Left ventricle myocardium superior (tissue), 1 donor: ENCODE measurements around the gene LAGE3. TPM values are rescaled to one million over a fixed set of nuclear protein-coding genes. Genes with fewer than 3 reads are reported as not detected.

ENCODE experiments used
- ATAC-seq: fragments of 200-7000 bp; cut with Tn5 transposase; one replicate; pipeline ENCODE4 v1.9.1; 2020; ENCODE audit warnings: mild to moderate bottlenecking, moderate library complexity
- DNase-seq: peaks from one replicate; pipeline ENCODE4 v3.0.0-alpha.2; 2020
- intact Hi-C: fragments of 100-400 bp; cut with micrococcal nuclease; formaldehyde crosslinking; loops from one replicate; pipeline ENCODE4 v1.11.0; 2022
- total RNA-seq: library from RNA; stranded (reverse); fragmentation: NEBNext Ultra II Directional; extraction: Animal tissue kit (Norgen Biotek cat#: 25700); gene quantifications from one replicate; pipeline ENCODE4 v1.2.1, GENCODE V29; 2021
- donor health status: DM: no; HTN: yes; CAD: no; lungs with severe emphysema.

The LAGE3 gene
- total RNA-seq, 1 donor from 2014 or later: 20.7 TPM

DNA sequence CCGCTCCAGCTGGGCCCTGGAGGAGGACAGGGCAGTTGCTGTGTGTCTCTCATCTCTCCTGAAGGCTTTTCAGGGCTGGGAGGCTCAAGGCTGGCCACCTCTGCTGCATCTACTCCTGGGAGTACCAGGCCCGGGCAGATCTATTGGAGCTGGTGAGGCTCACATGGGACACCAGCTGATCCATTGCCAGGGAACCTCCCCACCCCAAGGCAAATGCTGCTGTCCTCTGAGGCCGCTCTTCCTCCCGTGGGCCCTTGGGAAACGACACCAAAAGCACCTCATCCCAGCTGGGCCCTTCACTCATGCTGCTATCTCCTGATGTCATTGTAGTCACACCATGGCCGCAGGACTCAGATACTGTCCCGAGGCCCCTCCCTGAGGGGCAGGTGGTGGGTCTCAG lies 3.7 kb upstream of the LAGE3 start:
- intact Hi-C loops: no loop called here

DNA sequence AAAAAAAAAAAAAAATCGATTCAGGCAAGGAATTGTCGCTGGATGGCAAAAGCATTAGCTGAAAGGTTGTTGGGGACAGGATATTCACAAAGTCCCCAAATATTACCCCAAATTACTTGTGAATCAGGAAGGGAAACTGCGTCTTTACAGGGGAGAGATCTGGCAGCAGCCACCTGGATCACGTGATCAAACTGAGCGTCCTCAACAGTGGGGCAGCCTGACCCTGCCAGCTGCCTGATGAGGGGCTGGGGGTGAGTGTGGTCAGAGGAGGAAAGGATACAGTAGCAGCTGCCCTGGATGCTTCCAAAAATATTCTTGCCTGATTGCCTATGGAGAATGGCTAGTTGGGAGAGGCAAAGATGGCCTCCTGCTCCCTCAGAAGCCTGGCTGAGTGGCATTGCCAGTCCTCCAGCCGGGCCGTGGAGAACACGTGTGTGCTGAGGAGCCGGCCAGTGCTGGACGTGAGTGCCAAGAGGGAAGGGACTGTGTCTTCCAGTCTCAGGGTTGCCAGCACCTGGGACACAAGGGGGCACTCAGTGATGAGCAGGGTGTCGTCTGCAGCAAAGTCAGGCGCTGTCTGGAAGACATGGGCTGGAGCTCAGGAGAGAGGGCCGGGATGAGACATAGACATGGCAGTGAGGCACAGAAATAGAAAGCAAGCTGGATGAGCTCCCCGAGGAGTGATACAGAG lies 3.0 kb upstream of the LAGE3 start:
- intact Hi-C loops: no loop called here
- DNase-seq: no peak
- no peak for ATAC-seq

More for the DNA sequence above, 3.7 kb upstream of the LAGE3 start:
- no peak for ATAC-seq
- no peak for DNase-seq

DNA sequence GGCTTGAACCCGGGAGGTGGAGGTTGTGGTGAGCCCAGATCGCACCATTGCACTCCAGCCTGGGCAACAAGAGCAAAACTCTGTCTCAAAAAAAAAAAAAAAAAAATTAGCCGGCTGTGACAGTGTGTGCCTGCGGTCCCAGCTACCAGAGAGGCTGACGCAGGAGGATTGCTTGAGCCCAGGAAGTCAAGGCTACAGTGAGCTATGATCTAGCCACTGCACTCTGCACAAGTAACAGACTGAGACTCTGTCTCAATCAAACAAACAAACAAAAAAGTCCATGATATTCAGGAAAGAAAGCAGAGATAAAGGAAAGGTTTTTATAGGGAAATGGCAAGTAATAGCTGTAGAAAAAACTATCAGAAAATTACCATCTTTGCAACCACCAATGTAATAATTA lies 2.1 kb upstream of the LAGE3 start:
- ATAC-seq (no peak), DNase-seq (no peak)
- intact Hi-C loops: no loop called here

GRCh38 chrX:154477891-154478477 lies 1.1 kb downstream of the LAGE3 start:
- ATAC-seq: no peak
- DNase-seq: no peak
- intact Hi-C loops: no loop called here

- ATAC-seq (no peak), DNase-seq (no peak)
- intact Hi-C loops: no loop called here
Measured at GRCh38 chrX:154476821-154477220, 2.3 kb downstream of the LAGE3 start.

DNA sequence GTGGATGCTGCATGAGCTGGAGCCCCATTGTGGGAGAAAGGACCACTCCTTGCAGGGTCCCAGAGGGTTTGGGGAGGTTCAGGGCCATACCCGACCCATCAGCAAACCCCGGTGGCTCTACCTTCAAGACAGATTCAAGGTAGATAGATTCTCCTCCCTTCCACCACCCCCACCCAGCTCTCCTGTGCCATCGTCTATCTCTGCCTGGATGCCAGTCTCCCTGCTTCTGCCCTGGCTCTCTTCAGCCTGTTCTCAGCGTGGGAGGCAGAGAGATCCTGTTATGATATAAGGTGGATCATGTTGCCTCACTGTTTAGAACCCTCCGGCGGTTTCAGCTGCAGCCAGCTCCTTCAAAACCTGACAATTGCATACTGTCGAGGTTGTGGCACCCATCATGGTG lies 5.4 kb downstream of the LAGE3 start:
- DNase-seq (peak; percentile 9), ATAC-seq (no peak)
- intact Hi-C loops: no loop called here

DNA sequence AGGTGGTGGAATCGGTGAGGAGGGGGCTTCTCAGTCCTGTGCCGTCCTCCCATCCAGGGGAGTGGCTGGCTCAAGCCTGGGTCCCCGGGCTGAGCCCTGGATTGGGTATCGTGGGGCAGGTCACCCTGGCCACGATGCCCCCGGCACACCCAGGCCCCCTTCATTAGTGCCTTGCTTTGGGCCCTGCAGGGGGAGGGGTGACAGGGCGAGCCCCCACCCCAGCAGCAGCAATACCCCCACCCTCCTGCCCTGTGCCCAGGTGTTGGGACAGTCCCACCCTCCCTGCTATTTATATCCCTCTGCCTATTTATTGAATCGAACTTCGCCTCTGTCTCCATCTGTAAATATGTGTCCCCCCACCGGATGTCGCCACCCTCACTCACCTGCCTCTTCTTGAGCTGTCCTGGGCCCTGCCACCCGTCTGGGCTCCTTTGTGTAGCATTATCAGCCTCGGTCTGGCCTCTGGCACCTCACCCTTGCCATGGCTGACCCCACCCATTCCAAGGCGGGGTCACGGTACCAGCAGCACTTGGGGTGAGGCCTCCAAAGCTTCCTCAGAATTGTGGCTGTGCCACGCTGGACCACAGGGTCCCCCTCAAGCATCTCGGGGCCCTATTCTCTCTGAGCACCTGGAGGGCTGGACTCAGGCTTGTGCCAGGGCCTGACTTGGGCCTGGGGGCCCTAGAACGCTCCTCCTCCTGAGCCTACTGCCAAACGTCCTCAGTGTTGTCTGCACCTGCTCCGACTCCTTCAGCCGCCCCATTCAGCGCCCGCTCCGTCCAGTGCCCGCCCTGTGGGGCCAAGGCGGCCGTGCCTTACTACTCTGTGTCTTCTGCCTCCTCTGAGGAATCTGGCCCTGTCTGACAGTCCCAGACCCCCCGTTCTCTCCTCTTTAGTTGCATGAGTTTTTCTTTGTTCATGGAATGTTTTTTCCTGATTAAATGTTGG lies 6.1 kb downstream of the LAGE3 start:
- ATAC-seq (no peak), DNase-seq (peak; percentile 23)
- intact Hi-C loops: no loop called here

DNA sequence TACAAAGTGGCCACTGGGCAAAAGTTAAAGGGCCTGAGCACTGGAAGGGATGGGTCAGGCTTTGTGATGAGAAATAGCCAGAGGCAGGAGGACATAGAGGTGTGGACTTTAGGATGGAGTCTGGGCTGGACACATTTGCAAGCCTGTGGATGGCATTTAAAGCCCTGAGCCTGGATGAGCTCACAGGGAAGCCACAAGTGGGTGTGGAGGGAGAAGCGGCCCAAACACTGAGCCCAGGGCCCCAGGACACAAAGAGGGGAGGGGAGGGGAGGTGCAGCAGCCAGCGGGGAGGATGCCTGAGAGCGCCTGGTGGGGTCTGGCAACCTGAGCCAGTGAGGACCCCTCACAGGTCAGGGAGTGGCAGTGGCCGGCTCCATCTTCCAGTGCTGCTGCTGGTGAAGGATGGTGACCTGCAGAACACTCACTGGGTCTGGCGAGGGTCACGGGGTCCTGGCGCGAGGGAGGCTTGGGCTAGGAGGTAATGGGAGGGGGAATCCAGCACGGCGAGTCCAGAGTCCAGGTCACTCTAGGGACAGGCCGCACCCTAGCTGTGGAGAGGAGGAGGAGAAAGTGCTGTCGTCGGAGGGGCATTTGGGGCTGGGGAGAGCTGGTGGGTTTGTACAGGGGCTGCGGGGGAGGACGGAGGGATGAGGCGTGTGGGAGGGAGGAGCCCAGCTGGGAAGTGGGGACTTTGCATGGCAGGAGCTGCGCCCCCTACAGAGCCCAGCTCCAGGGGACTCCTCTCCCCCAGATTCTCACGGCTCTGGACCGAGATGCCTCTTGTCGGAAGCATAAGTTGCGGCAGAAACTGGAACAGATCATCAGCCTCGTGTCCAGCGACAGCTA lies 7.0 kb downstream of the LAGE3 start:
- DNase-seq: peak; percentile 9
- no peak for ATAC-seq
- intact Hi-C loops: no loop called here

GRCh38 chrX:154470914-154471568 lies 8.0 kb downstream of the LAGE3 start:
- ATAC-seq (no peak), DNase-seq (peak; percentile 15)
- intact Hi-C loops: no loop called here

GRCh38 chrX:154470434-154470833 lies 8.6 kb downstream of the LAGE3 start:
- ATAC-seq (no peak), DNase-seq (no peak)
- intact Hi-C loops: no loop called here

DNA sequence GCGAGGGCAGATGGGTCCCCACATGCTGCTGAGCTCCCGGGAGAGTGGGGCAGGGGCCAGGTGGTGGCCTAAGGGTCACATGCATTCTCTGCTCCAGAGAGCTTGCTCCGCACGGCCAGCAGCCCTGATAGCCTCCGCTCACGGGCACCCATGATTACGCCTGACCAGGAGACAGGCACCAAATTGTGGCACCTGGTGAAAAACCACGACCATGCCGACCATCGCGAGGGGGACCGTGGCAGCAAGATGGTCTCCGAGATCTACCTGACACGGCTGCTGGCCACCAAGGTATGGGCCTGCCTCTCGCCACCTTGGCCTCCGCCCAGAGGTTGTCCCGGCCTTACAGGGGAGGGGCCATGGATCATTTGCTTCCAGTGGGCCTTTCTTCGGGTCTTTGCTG lies 9.2 kb downstream of the LAGE3 start:
- ATAC-seq (no peak), DNase-seq (no peak)
- intact Hi-C loops: no loop called here

DNA sequence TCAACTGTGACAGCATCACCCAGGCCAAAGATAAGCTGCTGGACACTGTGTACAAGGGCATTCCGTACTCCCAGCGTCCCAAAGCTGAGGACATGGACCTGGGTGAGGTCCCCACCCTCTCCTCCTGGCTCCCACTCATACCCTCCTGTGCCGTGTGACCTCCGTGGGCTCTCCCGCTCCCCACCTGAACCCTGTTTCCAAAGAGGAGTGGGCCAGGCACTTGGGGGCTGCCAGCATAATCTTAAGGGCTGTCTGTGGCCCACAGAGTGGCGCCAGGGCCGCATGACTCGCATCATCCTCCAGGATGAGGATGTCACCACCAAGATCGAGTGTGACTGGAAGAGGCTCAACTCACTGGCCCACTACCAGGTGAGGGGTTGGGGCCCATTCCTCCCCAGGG lies 10.0 kb downstream of the LAGE3 start:
- DNase-seq: no peak
- ATAC-seq: no peak
- intact Hi-C loops: no loop called here

DNA sequence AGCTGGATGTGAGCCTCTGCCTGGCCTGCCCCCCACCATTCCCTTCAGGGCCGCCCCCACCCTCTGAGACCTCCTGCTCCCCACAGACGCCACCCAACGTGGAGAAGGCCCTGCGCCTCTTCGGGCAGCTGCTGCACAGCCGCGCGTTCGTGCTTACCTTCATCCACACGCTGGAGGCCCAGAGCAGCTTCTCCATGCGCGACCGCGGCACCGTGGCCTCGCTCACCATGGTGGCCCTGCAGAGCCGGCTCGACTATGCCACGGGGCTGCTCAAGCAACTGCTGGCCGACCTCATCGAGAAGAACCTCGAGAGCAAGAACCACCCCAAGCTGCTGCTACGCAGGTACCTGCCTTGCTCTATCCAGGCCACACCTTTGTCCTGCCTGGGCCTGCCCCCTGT lies 10.9 kb downstream of the LAGE3 start:
- intact Hi-C loops: no loop called here
- no peak for DNase-seq
- ATAC-seq: no peak

DNA sequence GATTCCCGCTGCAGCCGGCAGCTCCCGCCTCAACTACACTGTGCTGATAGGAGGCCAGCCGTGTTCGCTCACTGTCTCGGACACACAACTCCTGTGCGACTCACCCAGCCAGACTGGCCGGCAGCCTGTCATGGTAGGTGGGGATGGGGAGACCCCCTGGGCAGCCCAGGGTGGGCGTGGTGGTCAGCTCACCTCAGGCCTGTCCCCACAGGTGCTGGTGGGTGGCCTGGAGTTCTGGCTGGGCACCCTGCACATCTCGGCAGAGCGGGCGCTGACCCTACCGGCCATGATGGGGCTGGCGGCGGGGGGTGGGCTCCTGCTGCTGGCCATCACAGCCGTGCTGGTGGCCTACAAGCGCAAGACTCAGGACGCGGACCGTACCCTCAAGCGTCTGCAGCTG lies 11.5 kb downstream of the LAGE3 start:
- intact Hi-C loops: no loop called here
- DNase-seq (no peak), ATAC-seq (no peak)

- DNase-seq: no peak
- intact Hi-C loops: no loop called here
- ATAC-seq: no peak
Measured at GRCh38 chrX:154466907-154467306, 12.2 kb downstream of the LAGE3 start.

GRCh38 chrX:154466036-154466435 lies 13.0 kb downstream of the LAGE3 start:
- ATAC-seq (no peak), DNase-seq (no peak)
- intact Hi-C loops: no loop called here

GRCh38 chrX:154465601-154466000 lies 13.5 kb downstream of the LAGE3 start:
- DNase-seq (no peak), ATAC-seq (no peak)
- intact Hi-C loops: no loop called here

GRCh38 chrX:154464806-154465365 lies 14.2 kb downstream of the LAGE3 start:
- intact Hi-C loops: no loop called here
- ATAC-seq (no peak), DNase-seq (no peak)
